RPMI8226 (cell line): ENCODE data around the gene TMPRSS9.
A peak's percentile ranks its signal among the peaks of the same experiment; 100 is the strongest.
"Not testable (repeated sequence)": the region's sequence is repeated elsewhere in the genome, so short reads cannot be mapped to it uniquely, and the experiment has no call there.

Source experiments
- DNase-seq: peaks from one replicate; pipeline ENCODE4 v3.0.0-alpha.2; 2015

Gene TMPRSS9

GRCh38 chr19:2362046-2362969, 2.2 kb downstream of the TMPRSS9 start:
- DNase-seq = no peak

GRCh38 chr19:2362970-2363300, 2.9 kb downstream of the TMPRSS9 start:
- no peak for DNase-seq

- no peak for DNase-seq
These were observed 3.4 kb downstream of the TMPRSS9 start for GRCh38 chr19:2363419-2363818.

GRCh38 chr19:2365201-2365970, 5.3 kb downstream of the TMPRSS9 start:
- no peak for DNase-seq

GRCh38 chr19:2371656-2372055, 11.6 kb downstream of the TMPRSS9 start:
- DNase-seq = no peak

GRCh38 chr19:2372076-2372612, 12.1 kb downstream of the TMPRSS9 start:
- DNase-seq = no peak

- DNase-seq = no peak
These were observed 14.7 kb downstream of the TMPRSS9 start for GRCh38 chr19:2374808-2375207.

- no peak for DNase-seq
These were observed 15.5 kb downstream of the TMPRSS9 start for GRCh38 chr19:2375353-2376121.

- no peak for DNase-seq
These were observed 16.9 kb downstream of the TMPRSS9 start for GRCh38 chr19:2376784-2377519.

- no peak for DNase-seq
These were observed 20.5 kb downstream of the TMPRSS9 start for GRCh38 chr19:2380567-2380966.

- no peak for DNase-seq
These were observed 21.2 kb downstream of the TMPRSS9 start for GRCh38 chr19:2381148-2381820.

GRCh38 chr19:2382530-2383222, 22.6 kb downstream of the TMPRSS9 start:
- no peak for DNase-seq

GRCh38 chr19:2385053-2385721, 25.1 kb downstream of the TMPRSS9 start:
- no peak for DNase-seq

GRCh38 chr19:2387367-2388288, 27.6 kb downstream of the TMPRSS9 start:
- DNase-seq = no peak

- no peak for DNase-seq
These were observed 29.5 kb downstream of the TMPRSS9 start for GRCh38 chr19:2389594-2389993.

- peak; percentile 79 for DNase-seq
These were observed 31.2 kb downstream of the TMPRSS9 start for GRCh38 chr19:2391118-2391725.

GRCh38 chr19:2392366-2392765, 32.3 kb downstream of the TMPRSS9 start:
- no peak for DNase-seq

- DNase-seq = not testable (repeated sequence)
These were observed 32.8 kb downstream of the TMPRSS9 start for GRCh38 chr19:2392899-2393298.

GRCh38 chr19:2394054-2394441, 34.0 kb downstream of the TMPRSS9 start:
- no peak for DNase-seq
